HG02938 (cell line): ENCODE data around the gene COX15.
"Not testable (repeated sequence)": the region's sequence is repeated elsewhere in the genome, so short reads cannot be mapped to it uniquely, and the experiment has no call there.

Experiments
- ATAC-seq: cut with Tn5 transposase; IDR thresholded peaks from one replicate; pipeline ENCODE4 v1.9.1; 2021; ENCODE audit warnings: mild to moderate bottlenecking, moderate library complexity; ENCODE audit not compliant: unreplicated experiment

The COX15 gene

GRCh38 chr10:99732033-99732842 is at the start of gene COX15, which contains the start of gene CUTC:
TSS of gene COX15 (minus strand) at chr10:99732127. CDS start at chr10:99732049, 78 bp downstream.
TSS of gene CUTC (plus strand) at chr10:99732234. CDS start at chr10:99732349, 115 bp downstream.
- peak; percentile 84 for ATAC-seq

GRCh38 chr10:99779335-99779734 is 47.4 kb upstream of the COX15 start:
- no peak for ATAC-seq

GRCh38 chr10:99777918-99778714 is 46.2 kb upstream of the COX15 start:
- ATAC-seq: no peak

GRCh38 chr10:99775850-99776249 is 43.9 kb upstream of the COX15 start:
- no peak for ATAC-seq

GRCh38 chr10:99770408-99771045 is 38.6 kb upstream of the COX15 start:
- no peak for ATAC-seq

GRCh38 chr10:99769706-99770105 is 37.8 kb upstream of the COX15 start:
- no peak for ATAC-seq

GRCh38 chr10:99768556-99768955 is 36.6 kb upstream of the COX15 start:
- no peak for ATAC-seq

- ATAC-seq: no peak
Observed at GRCh38 chr10:99767901-99768300, 36.0 kb upstream of the COX15 start.

GRCh38 chr10:99766302-99766681 is 34.4 kb upstream of the COX15 start:
- ATAC-seq: peak; percentile 87

- ATAC-seq: peak; percentile 19
Observed at GRCh38 chr10:99765672-99766301, 33.9 kb upstream of the COX15 start.

- ATAC-seq: no peak
Observed at GRCh38 chr10:99761365-99761764, 29.4 kb upstream of the COX15 start.

GRCh38 chr10:99760321-99760720 is 28.4 kb upstream of the COX15 start:
- no peak for ATAC-seq

- no peak for ATAC-seq
Observed at GRCh38 chr10:99758211-99758891, 26.4 kb upstream of the COX15 start.

GRCh38 chr10:99756159-99756558 is 24.2 kb upstream of the COX15 start:
- ATAC-seq: no peak

GRCh38 chr10:99754670-99755069 is 22.7 kb upstream of the COX15 start:
- ATAC-seq: no peak

GRCh38 chr10:99750641-99751040 is 18.7 kb upstream of the COX15 start:
- ATAC-seq: no peak

GRCh38 chr10:99748823-99749451 is 17.0 kb upstream of the COX15 start:
- ATAC-seq: no peak

GRCh38 chr10:99746166-99746565 is 14.2 kb upstream of the COX15 start:
- ATAC-seq: not testable (repeated sequence)

GRCh38 chr10:99743841-99744240 is 11.9 kb upstream of the COX15 start:
- ATAC-seq: no peak

GRCh38 chr10:99742701-99743100 is 10.8 kb upstream of the COX15 start:
- ATAC-seq: no peak
